Dedifferentiated amniotic fluid mesenchymal stem cell (primary cell): ENCODE measurements around the gene KBTBD7.

ENCODE experiments used
- DNase-seq: peaks from one replicate; pipeline ENCODE4 v3.0.0-alpha.2; 2016; ENCODE audit errors: extremely low spot score

The KBTBD7 gene, protein sequence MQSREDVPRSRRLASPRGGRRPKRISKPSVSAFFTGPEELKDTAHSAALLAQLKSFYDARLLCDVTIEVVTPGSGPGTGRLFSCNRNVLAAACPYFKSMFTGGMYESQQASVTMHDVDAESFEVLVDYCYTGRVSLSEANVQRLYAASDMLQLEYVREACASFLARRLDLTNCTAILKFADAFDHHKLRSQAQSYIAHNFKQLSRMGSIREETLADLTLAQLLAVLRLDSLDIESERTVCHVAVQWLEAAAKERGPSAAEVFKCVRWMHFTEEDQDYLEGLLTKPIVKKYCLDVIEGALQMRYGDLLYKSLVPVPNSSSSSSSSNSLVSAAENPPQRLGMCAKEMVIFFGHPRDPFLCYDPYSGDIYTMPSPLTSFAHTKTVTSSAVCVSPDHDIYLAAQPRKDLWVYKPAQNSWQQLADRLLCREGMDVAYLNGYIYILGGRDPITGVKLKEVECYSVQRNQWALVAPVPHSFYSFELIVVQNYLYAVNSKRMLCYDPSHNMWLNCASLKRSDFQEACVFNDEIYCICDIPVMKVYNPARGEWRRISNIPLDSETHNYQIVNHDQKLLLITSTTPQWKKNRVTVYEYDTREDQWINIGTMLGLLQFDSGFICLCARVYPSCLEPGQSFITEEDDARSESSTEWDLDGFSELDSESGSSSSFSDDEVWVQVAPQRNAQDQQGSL

DNA sequence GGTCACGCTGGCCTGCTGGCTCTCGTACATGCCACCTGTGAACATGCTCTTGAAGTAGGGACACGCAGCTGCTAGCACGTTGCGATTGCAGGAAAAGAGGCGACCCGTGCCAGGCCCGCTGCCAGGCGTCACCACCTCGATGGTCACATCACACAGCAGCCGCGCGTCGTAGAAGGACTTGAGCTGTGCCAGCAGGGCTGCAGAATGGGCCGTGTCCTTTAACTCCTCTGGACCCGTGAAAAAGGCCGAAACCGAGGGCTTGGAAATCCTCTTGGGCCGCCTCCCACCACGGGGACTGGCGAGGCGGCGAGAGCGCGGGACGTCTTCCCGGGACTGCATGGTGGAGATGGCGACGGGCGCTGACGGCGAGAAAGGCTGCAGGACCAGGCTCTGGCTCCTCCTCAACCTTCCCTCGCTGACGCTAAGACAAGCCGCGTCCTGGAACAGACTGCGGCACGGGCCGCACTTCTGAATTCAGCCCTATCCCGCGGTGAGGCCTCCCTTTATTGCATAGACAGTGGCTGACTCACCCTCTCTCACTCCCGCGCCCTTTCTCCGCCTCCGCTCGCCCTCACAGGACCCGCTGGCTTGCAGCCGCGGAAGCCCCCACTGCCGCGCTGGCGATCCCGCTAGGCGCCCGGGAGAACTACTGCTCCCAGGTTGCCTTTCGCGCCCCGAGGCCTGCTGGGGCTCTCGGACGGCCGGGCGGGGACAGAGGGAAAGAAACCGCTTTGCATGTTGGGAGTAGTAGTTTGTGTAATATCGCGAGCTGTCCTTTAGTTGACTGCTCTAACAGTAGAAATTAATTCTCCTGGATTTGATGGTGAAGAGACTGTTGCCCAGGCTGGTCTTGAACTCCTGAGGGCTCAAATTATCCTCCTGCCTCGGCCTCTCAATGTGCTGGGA, at the start of gene KBTBD7:
Gene KBTBD7, minus strand, starts transcription at position 651 of the 906 bp plus-strand sequence. Its CDS starts 312 bp downstream, at position 339.
- DNase-seq, result peak; percentile 92

DNA sequence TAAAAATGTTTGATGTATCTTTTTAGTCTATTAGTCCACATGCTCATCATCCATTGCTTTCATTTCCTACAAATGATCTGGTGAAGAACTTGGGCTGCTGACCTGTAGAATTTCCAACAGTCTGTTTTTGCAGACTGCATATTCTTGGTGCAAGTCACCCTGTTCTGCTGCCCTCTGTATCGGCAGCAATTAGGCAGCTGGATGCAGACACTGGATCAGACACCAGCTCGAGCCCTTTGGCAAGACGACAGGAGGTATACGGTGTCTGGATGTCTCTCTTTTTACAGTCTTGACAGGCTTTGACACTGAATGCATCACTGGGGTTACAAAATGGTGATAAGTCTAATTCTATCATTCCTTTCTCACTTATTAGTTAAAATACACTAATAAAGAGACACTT, 47.3 kb upstream of the KBTBD7 start:
- DNase-seq, result no peak

DNA sequence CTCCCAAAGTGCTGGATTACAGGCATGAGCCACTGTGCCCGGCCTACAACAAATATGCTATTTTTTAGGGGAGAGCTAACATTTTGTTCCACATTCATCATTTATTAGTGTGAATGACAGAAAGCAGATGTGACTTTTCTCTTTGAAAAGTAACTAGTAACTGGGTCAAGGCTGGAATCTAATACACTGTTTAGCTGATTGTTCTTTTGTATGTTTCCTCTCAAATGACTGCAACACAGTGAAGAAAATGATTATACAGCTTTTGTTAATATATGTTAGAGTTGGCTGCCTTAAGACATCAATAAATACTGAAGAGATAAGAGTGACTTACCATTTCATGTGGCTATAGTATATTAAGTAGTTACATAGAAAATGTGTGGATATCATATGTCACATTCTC, 42.0 kb upstream of the KBTBD7 start:
- no peak for DNase-seq

DNA sequence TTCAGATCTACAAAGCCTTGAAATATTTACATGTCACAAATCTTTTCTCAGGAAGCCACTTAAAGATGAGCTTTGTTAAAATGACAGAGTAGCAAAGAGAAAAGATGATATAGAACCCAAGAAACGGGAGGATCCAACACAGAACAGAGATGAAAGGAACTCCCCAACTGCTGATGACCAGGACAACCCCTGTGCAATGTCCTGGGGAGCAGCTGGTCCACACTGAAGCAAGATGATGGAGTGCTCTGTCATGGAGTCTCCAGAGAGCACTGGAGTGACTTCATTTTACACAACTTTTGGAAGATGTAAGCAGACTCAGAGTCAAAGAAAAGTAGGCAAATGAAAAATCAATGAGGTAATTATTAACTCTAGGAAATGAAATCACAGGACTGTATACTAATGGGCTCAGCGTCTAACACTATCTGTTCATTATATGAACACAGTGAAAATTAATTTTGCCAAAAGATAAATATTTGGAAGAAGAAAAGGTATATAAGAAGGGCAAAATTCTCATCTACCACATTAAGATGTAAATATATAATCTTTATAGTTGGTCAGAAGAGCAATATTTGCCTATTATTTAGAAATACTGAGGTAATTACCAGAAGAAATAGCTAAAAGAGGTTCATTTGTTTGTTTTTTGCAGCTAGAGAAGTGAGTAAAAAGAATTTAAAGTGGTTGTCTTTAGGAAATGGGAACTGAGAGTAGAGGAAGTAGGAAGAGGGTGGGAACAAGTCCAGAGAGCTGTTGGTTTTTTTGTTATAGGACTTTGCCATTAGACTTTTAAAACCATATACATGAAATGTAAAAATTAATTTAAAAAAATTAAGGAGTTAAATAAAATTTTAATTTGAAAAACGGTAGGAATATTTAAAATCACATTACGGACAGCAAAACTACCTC, 38.5 kb upstream of the KBTBD7 start:
- DNase-seq, result no peak

DNA sequence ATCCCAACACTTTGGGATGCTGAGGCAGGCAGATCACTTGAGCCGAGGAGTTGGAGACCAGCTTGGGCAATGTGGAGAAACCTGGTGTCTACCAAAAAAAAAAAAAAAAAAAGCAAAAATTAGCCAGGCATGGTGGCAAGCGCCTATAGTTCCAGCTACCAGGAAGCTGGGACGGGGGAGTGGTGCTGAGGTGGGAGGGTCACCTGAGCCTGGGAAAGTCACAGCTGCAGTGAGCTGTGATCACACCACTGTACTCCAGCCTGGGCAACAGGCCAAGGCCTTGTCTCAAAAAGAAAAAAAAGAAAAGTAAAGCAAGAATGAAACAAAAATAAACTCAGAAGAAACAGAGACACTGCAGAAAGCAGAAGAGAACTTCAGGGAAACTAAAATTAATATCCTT, 37.4 kb upstream of the KBTBD7 start:
- DNase-seq, result no peak

DNA sequence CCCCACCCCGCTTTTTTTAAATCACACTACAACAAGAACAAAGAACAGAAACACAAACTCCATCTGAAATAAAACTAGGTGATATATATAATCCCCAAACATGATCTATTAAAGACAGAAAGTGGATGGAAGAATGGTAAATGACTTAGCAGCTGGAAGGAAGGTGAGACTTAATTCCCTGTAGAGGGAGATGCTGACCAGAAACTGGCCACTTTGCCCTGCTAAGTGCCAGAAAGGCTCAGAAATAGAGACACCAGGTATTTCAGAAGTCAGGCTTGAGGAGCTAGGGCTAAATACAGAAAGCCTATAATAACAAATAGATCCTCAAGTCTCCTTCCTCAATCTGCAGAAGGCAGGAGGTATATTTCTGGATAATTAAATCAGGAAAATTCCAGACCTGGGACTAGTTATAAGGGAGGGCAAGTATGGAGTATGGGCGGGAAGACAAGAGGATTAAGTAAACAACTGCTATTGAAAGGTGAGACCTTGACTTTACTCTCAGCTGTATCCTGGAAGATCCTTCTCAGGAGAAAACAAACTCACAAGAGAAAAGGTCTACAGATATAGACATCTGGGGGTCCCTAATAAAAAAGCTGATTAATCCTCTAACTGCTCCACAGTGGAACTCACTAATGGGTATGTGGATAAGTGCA, 36.8 kb upstream of the KBTBD7 start:
- no peak for DNase-seq

DNA sequence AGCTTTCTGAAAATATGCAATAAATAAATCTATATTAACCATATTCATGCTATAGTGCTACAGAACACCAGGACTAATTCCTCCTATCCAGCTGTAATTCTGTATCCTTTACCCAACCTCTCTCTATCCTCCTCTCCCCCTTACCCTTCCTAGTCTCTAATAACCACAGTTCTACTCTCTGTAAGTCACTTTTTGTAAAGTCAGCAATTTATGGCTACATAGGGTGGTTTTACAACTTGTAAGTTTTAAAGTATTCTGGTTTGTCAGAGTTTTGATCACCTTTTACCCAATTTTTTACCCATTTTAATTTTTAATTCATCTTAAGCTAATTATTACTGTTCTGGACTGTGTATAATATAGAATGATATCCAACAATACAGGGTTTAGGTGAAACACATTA, 35.0 kb upstream of the KBTBD7 start:
- DNase-seq, result no peak

DNA sequence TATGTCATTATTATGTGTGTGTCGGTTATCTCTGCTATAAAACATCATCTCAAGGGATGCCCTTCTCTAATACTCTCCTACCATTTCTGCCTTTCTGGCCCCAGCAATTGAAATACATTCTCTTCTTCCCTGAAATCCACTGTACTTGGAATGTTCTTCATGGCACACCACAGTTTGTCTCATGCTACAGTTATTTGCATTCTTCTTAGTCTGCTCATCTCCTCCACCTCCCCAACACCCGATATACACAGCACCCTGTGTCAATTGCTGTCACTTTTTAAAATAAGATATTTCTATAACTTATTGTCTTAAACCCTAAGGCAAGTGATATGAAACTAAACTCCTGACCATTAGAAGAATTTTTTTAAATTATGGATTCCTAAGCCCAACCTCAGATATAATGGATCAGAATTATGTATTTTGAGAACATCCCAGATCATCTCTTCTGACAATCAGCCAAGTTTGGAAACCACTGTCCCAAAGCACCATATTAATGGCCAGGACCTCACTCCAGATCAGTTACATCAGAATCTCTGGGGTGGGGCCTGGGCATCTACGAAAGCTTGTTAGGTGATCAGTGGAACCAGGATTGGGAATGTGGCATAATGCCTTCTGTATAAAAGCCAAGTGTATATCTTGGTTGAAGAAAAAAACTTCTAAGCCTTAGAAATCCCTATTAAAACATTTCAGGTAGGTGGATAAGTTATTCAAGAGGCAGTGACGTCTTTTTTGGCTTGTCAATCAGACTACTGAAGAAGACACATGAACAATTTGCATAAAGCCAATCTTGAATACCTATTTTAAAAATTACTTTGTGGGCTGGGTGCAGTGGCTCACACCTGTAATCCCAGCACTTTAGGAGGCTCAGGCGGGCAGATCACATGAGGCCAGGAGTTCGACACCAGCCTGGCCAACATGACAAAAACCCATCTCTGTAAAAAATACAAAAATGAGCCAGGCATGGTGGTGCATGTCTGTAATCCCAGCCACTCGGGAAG, 30.0 kb upstream of the KBTBD7 start:
- DNase-seq, result peak; percentile 50

DNA sequence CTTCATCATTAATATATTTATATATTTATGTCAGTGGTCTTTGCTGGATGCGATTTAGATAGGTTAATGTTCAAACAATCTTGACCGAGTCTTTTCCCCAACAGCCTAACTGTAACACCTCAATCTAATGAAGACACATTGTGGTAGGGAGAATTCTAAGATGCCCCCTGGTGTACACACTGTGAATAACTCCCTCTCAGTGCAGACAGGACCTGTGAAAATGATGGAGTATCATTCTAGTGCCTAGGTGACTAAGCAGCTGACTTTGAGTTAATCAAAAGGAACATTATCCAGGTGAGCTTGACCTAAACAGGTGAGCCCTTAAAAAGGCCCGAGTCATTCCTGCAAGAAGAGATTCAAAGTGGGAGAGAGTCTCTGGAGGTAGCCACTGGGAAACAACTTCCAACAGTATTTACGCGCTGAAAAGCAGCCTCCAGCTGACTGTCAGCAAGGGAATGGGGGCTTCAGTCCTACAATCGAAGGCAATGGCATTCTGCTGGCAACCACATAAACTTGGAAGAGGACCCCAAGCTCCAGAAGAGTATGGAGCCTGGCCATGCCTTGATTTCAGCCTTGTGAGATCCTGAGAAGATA, 28.0 kb upstream of the KBTBD7 start:
- DNase-seq, result peak; percentile 40

DNA sequence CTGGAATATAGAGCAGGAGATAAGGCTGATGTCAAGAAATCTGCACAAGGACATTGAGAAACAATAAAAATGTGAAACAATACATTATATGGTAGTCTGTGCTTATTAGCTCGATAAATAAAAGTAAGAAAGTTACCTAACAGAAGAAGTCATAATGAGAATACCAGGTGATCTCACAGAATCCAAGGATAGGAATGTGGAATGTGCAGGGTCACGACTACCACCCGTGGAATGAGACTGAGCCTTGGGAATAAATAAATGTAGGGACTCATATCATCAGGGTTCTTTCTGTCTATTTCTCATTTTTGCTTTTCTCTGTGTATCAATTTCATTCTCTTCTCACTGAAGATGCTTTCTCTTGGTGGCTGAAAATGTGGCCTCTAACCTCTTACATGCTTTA, 26.0 kb upstream of the KBTBD7 start:
- DNase-seq, result no peak

DNA sequence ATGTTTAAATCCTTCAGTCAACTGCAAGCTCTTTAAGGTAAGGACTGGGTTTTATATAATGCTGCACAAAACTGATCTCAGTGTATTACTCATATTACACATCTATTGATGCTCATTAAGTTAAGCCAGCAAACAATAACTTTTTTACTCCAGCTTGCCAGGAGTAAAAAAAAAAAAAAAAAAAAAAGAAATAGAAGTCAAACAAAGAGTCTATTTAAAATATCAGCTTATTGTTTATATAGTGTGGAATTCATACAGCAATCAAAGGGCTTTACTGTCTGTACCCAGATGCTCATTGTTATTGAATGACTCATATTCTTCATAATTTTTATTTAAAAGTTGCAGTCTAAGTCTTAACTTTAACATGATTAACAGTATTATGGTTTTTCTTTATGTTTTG, 21.8 kb upstream of the KBTBD7 start:
- DNase-seq, result peak; percentile 53

DNA sequence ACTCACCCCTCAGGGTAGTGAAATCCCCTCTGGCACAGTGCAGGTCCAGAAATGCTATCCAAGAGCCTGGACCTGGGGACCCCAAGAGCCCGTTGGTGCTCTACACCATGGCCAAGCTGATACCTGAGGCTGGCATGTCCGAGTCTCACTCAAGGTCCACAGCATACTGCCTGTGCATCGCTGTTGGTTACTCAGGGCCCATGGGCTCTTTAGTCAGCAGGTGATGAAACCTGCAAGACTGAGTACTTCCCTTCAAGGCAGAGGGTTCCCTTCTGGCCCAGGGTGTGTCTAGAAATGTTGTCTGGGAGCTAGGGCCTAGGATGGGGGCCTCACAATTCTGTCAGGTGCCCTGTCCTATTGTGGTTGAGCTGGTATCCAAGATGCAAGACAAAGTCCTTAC, 19.6 kb upstream of the KBTBD7 start:
- DNase-seq, result no peak

DNA sequence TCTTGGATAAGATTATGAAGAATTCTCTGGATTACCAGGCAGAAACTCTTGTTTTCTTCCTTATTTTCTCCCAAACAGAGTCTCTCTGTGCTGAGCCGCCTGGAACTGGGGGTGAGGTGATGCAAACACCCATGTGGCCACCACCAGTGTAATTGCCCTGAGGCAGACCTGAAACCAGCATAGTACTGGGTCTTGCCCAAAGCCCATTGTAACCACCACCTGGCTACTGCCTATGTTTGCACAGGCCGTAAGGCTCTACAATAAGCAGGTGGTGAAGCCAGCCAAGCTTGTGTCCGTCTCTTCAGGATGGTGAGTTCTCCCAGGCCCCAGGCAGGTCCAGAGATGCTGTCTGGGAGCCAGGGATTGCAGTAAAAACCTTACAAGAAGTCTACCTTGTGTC, 18.9 kb upstream of the KBTBD7 start:
- DNase-seq, result no peak

DNA sequence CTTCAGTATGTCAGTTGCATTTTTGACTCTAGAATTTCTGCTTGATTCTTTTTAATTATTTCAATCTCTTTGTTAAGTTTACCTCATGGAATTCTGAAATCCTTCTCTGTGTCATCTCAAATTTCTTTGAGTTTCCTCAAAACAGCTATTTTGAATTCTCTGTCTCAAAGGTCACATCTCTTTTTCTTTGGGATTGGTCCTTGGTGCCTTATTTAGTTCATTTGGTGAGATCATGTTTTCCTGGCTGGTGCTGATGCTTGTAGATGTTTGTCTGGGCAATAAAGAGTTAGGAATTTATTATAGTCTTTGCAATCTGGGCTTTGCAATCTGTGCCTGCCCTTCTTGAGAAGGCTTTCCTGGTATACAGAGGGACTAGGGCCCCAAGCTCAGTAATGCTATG, 18.5 kb upstream of the KBTBD7 start:
- DNase-seq, result peak; percentile 48

DNA sequence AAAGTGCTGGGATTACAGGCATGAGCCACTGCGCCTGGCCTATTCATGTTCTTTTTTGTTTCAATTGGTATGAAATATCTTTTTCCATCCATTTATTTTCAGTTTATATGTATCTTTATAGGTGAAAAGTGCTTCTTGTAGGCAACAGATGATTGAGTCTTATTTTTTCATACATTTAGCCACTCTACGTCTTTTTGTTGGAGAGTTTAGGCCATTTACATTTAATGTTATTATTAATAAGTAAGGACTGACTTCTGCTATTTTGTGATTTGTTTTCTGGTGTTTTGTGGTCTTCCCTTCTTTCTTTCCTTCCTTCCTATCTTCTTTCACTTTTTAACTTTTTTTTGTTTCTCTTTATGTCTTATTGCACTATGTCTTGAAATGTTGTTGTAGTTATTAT, 16.7 kb upstream of the KBTBD7 start:
- no peak for DNase-seq

DNA sequence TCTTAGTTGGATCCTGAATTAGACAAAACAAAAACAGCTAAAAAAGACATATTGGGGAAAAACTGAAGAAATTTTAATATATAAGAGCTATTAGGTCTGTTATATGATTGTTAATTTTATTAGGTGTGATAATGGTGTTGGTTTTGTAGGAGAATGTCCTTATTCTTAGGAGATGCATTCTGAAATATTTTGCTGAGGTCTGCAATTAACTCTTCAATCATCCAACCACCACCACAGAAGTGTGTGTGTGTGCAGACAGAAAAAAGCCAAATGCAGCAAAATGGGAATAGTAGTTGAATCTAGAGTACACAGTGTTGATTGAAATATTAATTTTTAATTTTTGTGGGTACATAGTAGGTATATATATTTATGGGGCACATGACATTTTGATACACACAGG, 12.1 kb upstream of the KBTBD7 start:
- no peak for DNase-seq

DNA sequence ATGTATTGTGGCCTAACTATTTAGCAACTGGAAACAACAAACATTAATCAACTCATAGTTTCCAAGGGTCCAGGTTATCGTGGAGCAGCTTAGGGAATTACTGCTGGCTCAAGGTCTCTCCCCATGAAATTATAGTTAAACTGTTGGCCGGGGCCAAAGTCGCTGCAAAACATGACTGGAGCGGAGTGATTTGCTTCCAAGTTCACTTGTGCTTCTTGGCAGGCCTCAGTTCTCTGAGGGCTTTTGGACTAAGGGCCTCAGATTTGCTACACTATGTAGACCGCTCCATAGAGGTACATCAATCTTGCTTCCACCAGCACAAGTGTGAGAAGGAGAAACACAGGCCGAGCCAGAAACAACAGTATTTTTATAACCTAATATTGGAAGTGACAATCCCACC, 9.4 kb upstream of the KBTBD7 start:
- DNase-seq, result no peak

DNA sequence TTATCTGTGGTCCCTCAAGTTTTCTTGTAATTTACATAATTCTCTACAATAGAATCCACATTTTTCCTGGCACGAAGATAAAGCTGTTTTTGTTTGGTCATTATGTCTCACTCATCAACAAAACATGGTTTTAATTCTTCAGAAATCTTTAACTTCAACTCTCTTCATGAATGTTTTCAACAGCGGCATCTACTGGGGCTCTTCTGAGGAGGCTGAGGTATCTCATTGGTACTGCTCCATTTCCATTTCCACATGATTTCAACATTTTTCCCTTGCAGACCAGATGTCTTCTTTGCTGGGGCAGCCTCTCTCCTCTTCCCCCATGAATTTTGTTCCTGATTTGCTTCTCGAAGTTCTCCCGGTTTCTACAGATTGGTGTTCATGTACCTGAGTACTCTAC, 5.8 kb upstream of the KBTBD7 start:
- DNase-seq, result peak; percentile 28

DNA sequence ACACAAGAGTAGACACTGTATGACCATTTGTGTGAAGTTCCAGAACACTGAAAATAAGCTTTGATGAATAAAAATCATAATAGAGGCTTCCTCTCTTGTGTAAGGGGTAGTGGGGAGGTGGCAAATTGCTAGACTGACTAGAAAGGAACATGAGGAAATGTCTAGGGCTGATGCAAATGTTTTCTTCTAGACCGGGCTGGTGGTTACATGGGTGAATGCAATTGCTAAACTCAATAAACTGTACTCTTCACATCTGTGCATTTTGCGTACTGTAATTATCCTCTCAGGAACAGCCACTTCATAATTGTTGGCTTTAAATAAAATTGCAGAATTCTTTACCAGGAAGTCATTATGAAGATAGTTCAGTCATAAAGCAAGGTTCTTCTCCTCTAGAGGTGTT, 5.2 kb upstream of the KBTBD7 start:
- peak; percentile 82 for DNase-seq
